Posterior vena cava (tissue), 2 donors: ENCODE results near the gene ADAMTS2. TPM values are rescaled to one million over a fixed set of nuclear protein-coding genes. Genes with fewer than 3 reads are reported as not detected.

Experiments
- DNase-seq: peaks from one replicate; pipeline ENCODE4 v3.0.0-alpha.2; 2020; ENCODE audit warnings: low spot score
- intact Hi-C, 2 donors: fragments of 100-400 bp; cut with DNase I; formaldehyde crosslinking; loops; one replicate each; pipeline versions ENCODE4 v1.14.1 to v1.14.2; 2022 to 2023
- total RNA-seq, 2 donors: library from RNA; stranded (reverse); fragmentation: NEBNext Ultra II Directional; extraction: Animal tissue kit (Norgen Biotek cat#: 25700); gene quantifications; one replicate each; pipeline ENCODE4 v1.2.1, GENCODE V29; 2021
- donor health status: DM: yes; HTN: yes; CAD: no.
- donor health status: DM: yes; HTN: yes; CAD: no.

Gene ADAMTS2
- total RNA-seq, 2 donors from 2014 or later, result 27.1 to 62.0 TPM

GRCh38 chr5:179347581-179347980 is 2.3 kb upstream of the ADAMTS2 start:
- no peak for DNase-seq
- intact Hi-C loops, result loop anchor here in 1 of 2 donors (5.0 kb wide), 1 partner anchor 180 kb away; no protein-coding TSS in a partner anchor

- DNase-seq, result no peak
Measured at GRCh38 chr5:179346875-179347274, 1.6 kb upstream of the ADAMTS2 start.

GRCh38 chr5:179346401-179346800 is 1.1 kb upstream of the ADAMTS2 start:
- intact Hi-C loops, result loop anchor here (1.0 to 5.0 kb wide), 2 partner anchors 175 to 179 kb away; no protein-coding TSS in a partner anchor
- DNase-seq, result no peak

More at GRCh38 chr5:179346875-179347274, 1.6 kb upstream of the ADAMTS2 start:
- intact Hi-C loops, result loop anchor here (1.0 to 5.0 kb wide), 2 partner anchors 176 to 180 kb away; no protein-coding TSS in a partner anchor

- intact Hi-C loops, result loop anchor here in 1 of 2 donors (5.0 kb wide), 1 partner anchor 178 kb away; no protein-coding TSS in a partner anchor
- DNase-seq, result no peak
Measured at GRCh38 chr5:179345183-179345432, 153 bp downstream of the ADAMTS2 start.

GRCh38 chr5:179344431-179345182 is 654 bp downstream of the ADAMTS2 start:
- DNase-seq, result no peak
- intact Hi-C loops, result loop anchor here (1.0 to 5.0 kb wide), 2 partner anchors 177 to 179 kb away; no protein-coding TSS in a partner anchor

GRCh38 chr5:179343719-179344430 is 1.4 kb downstream of the ADAMTS2 start:
- intact Hi-C loops, result loop anchor here in 1 of 2 donors (1.0 kb wide), 2 partner anchors 70 to 179 kb away; no protein-coding TSS in a partner anchor
- no peak for DNase-seq

- no peak for DNase-seq
- intact Hi-C loops, result loop anchor here in 1 of 2 donors (1.0 kb wide), 1 partner anchor 69 kb away; no protein-coding TSS in a partner anchor
Measured at GRCh38 chr5:179343021-179343718, 2.1 kb downstream of the ADAMTS2 start.

- intact Hi-C loops, result no loop called here
- DNase-seq, result peak; percentile 87
Measured at GRCh38 chr5:179342577-179342976, 2.7 kb downstream of the ADAMTS2 start.

GRCh38 chr5:179340465-179340864 is 4.8 kb downstream of the ADAMTS2 start:
- intact Hi-C loops, result no loop called here
- no peak for DNase-seq

- intact Hi-C loops, result no loop called here
- no peak for DNase-seq
Measured at GRCh38 chr5:179339996-179340395, 5.3 kb downstream of the ADAMTS2 start.

- DNase-seq, result no peak
Measured at GRCh38 chr5:179339081-179339480, 6.2 kb downstream of the ADAMTS2 start.

GRCh38 chr5:179337796-179338676 is 7.2 kb downstream of the ADAMTS2 start:
- DNase-seq, result no peak
- intact Hi-C loops, result no loop called here

More at GRCh38 chr5:179339081-179339480, 6.2 kb downstream of the ADAMTS2 start:
- intact Hi-C loops, result no loop called here

- intact Hi-C loops, result no loop called here
- no peak for DNase-seq
Measured at GRCh38 chr5:179336871-179337795, 8.1 kb downstream of the ADAMTS2 start.

- DNase-seq, result no peak
- intact Hi-C loops, result no loop called here
Measured at GRCh38 chr5:179336126-179336870, 9.0 kb downstream of the ADAMTS2 start.

GRCh38 chr5:179333796-179334761 is 11.2 kb downstream of the ADAMTS2 start:
- DNase-seq, result no peak
- intact Hi-C loops, result no loop called here

GRCh38 chr5:179332741-179333290 is 12.4 kb downstream of the ADAMTS2 start:
- intact Hi-C loops, result no loop called here
- no peak for DNase-seq
